DOHH2 (cell line): Measurements from ENCODE around the gene SLC6A2.

Experiments used
- H3F3A ChIP-seq: fragments of 200-600 bp; sonication (generic), shearing (Covaris generic); 2 replicates; pipeline ENCODE4 v1.6.0; 2016; ENCODE audit warnings: antibody characterized with exemption, mild to moderate bottlenecking; ENCODE audit not compliant: control insufficient read depth, insufficient read depth
- H3K27ac ChIP-seq: fragments of 200-600 bp; sonication (generic); 2 replicates; pipeline ENCODE4 v1.5.1; 2014; ENCODE audit warnings: low read depth, mild to moderate bottlenecking, low read length, moderate library complexity
- H3K27me3 ChIP-seq: fragments of 200-600 bp; sonication (generic); 2 replicates; pipeline ENCODE4 v1.6.1; 2014; ENCODE audit warnings: mild to moderate bottlenecking, low read length, mixed read lengths; ENCODE audit not compliant: control insufficient read depth
- H3K36me3 ChIP-seq: fragments of 200-600 bp; sonication (generic); 2 replicates; pipeline ENCODE4 v1.6.1; 2014; ENCODE audit warnings: mild to moderate bottlenecking, low read length, moderate library complexity, mixed read lengths; ENCODE audit not compliant: control insufficient read depth
- H3K4me1 ChIP-seq: fragments of 200-600 bp; sonication (generic); 2 replicates; pipeline ENCODE4 v1.6.1; 2014; ENCODE audit warnings: mild to moderate bottlenecking, low read length, mixed read lengths; ENCODE audit not compliant: control insufficient read depth
- H3K4me2 ChIP-seq: fragments of 200-600 bp; sonication (generic); 2 replicates; pipeline ENCODE4 v1.6.0; 2014; ENCODE audit warnings: mild to moderate bottlenecking, low read length, moderate library complexity
- H3K4me3 ChIP-seq: fragments of 200-600 bp; sonication (generic); 2 replicates; pipeline ENCODE4 v1.5.1; 2014; ENCODE audit warnings: mild to moderate bottlenecking, low read length, mixed read lengths
- H3K79me2 ChIP-seq: fragments of 200-600 bp; sonication (generic); 2 replicates; pipeline ENCODE4 v1.6.1; 2014; ENCODE audit warnings: mild to moderate bottlenecking, low read length, mixed read lengths; ENCODE audit not compliant: control insufficient read depth
- H3K9me2 ChIP-seq: fragments of 200-600 bp; sonication (generic); replicated peaks from 2 replicates; pipeline ENCODE4 v1.6.1; 2014; ENCODE audit warnings: mild to moderate bottlenecking, low read length, mixed read lengths; ENCODE audit not compliant: control insufficient read depth
- H3K9me3 ChIP-seq: fragments of 200-600 bp; sonication (generic); 2 replicates; pipeline ENCODE4 v1.6.1; 2014; ENCODE audit warnings: antibody characterized with exemption, low read length, mixed read lengths; ENCODE audit not compliant: control insufficient read depth, insufficient read depth
- H4K20me1 ChIP-seq: fragments of 200-600 bp; sonication (generic); 2 replicates; pipeline ENCODE4 v1.6.0; 2014; ENCODE audit warnings: low read depth, mild to moderate bottlenecking, antibody characterized with exemption, low read length, moderate library complexity; ENCODE audit not compliant: control insufficient read depth, insufficient read depth
- EZH2phosphoT487 ChIP-seq: fragments of 200-600 bp; sonication (generic); IDR thresholded peaks from 2 replicates; pipeline ENCODE4 v1.6.1; 2017; ENCODE audit warnings: borderline replicate concordance, mild to moderate bottlenecking, antibody characterized with exemption, low read length, moderate library complexity, mixed read lengths
- TF ChIP-seq, protein P1 (sequence below): fragments of 200-600 bp; sonication (generic); IDR thresholded peaks from one replicate; pipeline ENCODE4 v1.5.1; 2014; ENCODE audit warnings: antibody characterized with exemption, mild to moderate bottlenecking, low read depth, low read length; ENCODE audit not compliant: poor library complexity, severe bottlenecking

The SLC6A2 gene

DNA sequence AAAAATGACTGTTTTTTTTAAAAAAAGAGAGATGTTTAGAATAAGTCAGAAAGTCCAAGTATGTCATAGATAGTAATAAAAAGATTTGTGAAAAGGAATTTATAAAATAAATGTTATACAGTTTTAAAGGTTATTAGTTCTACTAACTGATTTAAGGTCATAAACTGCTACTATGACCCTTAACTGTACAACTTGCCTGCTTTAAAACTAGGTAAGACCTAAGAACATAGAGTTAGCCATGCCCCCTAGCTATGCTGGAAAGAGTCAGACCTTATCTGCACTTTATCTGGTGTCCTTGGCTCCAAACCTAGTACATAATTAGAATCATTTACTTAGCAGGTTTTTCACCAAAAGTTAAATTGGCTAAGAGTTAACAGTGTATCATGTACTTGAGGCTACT is 23.5 kb upstream of the SLC6A2 start:
- no peaks in the 10 kb centered on the region for H3K9me2 ChIP-seq
- no peak overlapping the region for H3K27ac ChIP-seq
- no peaks in the 10 kb centered on the region for H4K20me1 ChIP-seq
- no peaks in the 10 kb centered on the region for H3F3A ChIP-seq
- H3K27me3 ChIP-seq = no peaks in the 10 kb centered on the region
- no peaks in the 10 kb centered on the region for H3K9me3 ChIP-seq
- TF ChIP-seq EZH2phosphoT487 = no peak
- TF ChIP-seq, protein P1, sequence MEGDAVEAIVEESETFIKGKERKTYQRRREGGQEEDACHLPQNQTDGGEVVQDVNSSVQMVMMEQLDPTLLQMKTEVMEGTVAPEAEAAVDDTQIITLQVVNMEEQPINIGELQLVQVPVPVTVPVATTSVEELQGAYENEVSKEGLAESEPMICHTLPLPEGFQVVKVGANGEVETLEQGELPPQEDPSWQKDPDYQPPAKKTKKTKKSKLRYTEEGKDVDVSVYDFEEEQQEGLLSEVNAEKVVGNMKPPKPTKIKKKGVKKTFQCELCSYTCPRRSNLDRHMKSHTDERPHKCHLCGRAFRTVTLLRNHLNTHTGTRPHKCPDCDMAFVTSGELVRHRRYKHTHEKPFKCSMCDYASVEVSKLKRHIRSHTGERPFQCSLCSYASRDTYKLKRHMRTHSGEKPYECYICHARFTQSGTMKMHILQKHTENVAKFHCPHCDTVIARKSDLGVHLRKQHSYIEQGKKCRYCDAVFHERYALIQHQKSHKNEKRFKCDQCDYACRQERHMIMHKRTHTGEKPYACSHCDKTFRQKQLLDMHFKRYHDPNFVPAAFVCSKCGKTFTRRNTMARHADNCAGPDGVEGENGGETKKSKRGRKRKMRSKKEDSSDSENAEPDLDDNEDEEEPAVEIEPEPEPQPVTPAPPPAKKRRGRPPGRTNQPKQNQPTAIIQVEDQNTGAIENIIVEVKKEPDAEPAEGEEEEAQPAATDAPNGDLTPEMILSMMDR = no peak
- H3K4me1 ChIP-seq = no peaks in the 10 kb centered on the region
- H3K79me2 ChIP-seq = no peaks in the 10 kb centered on the region
- H3K4me2 ChIP-seq = no peak overlapping the region
- H3K4me3 ChIP-seq = no peak overlapping the region
- no peaks in the 10 kb centered on the region for H3K36me3 ChIP-seq

DNA sequence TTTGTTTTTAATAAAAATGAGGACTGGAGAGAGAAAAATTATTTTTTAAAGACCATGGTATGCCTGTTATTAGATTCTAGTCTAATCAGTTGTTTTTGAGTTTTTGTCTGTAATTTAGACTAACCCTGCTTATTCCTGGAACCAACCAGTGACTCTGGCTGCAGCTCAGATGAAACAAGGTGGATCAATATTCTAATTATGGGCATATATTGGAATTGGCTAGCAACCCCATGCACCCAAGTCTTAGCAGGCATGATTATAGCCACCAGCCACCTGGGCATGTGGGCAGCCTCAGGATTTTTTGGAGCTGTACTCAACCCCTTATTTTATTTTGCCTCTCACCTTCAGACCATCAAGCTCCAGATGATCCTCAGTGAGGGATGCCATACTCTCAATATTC is 21.6 kb upstream of the SLC6A2 start:
- no peaks in the 10 kb centered on the region for H3K4me1 ChIP-seq
- no peak overlapping the region for H3K4me3 ChIP-seq
- H3K36me3 ChIP-seq = no peaks in the 10 kb centered on the region
- no peaks in the 10 kb centered on the region for H3F3A ChIP-seq
- H4K20me1 ChIP-seq = no peaks in the 10 kb centered on the region
- H3K4me2 ChIP-seq = no peak overlapping the region
- TF ChIP-seq, protein P1 = no peak
- no peak for TF ChIP-seq EZH2phosphoT487
- H3K9me3 ChIP-seq = no peaks in the 10 kb centered on the region
- no peaks in the 10 kb centered on the region for H3K27me3 ChIP-seq
- no peaks in the 10 kb centered on the region for H3K79me2 ChIP-seq
- H3K27ac ChIP-seq = no peak overlapping the region
- H3K9me2 ChIP-seq = no peaks in the 10 kb centered on the region

DNA sequence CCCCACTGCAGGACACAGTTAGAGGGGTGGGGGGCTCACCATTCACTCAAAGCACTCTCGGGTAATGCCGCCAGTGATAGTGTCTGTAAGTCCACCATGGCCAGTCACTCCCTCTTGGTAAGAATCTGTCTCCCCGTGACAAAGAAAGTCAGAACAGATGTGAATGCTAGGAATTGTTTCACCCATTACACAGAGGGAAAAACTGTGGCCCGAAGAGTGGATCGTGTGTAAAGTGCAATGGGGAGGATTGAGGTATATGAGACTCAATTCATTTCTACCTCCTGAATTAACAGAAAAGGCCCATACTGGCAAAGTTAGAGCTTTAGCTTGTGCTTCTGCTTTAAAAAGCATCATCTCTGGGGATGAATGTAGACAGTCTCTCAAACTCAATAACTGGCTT is 17.5 kb upstream of the SLC6A2 start:
- Histone ChIP-seq H3K79me2 (no peaks in the 10 kb centered on the region), H3K4me3 (no peak overlapping the region), H3K27ac (no peak overlapping the region), H3K4me1 (no peaks in the 10 kb centered on the region), H4K20me1 (no peaks in the 10 kb centered on the region), H3K27me3 (no peaks in the 10 kb centered on the region), H3K9me3 (no peaks in the 10 kb centered on the region), H3K9me2 (no peaks in the 10 kb centered on the region), H3K4me2 (no peak overlapping the region), H3K36me3 (no peaks in the 10 kb centered on the region), H3F3A (no peaks in the 10 kb centered on the region)
- no peak for TF ChIP-seq EZH2phosphoT487
- TF ChIP-seq, protein P1 = no peak
